Measurements from ENCODE around the gene CACNG3. TPM values are rescaled to one million over a fixed set of nuclear protein-coding genes. Genes with fewer than 3 reads are reported as not detected.

CACNG3 gene
- total RNA-seq, 3 donors from 2014 or later, result not detected

GRCh38 chr16:24352746-24353145, 96.6 kb downstream of the CACNG3 start:
- intact Hi-C loops (cut with DNase I; ENCODE audit: low total_unique reads), result no loop called here
- no peak for DNase-seq (ENCODE audit: low spot score in 2 of 2)
- no peaks in the 10 kb centered on the region for H3K27me3 ChIP-seq
- H3K4me1 ChIP-seq, result no peaks in the 10 kb centered on the region
- H3K4me3 ChIP-seq, result no peak overlapping the region
- peaks cover 0 to 10% of the 10 kb centered on the region in 2 donors for H3K9me3 ChIP-seq
- no peaks in the 10 kb centered on the region for H3K36me3 ChIP-seq
- no peak for TF ChIP-seq POLR2AphosphoS5 (IDR thresholded peaks at IDR 0.05)
- TF ChIP-seq CTCF (IDR thresholded peaks at IDR 0.05), result no peak
- TF ChIP-seq POLR2A (IDR thresholded peaks at IDR 0.05), result no peak
- no peak overlapping the region for H3K27ac ChIP-seq

GRCh38 chr16:24353622-24354021, 97.5 kb downstream of the CACNG3 start:
- Histone ChIP-seq H3K27ac (no peak overlapping the region), H3K36me3 (no peaks in the 10 kb centered on the region), H3K27me3 (no peaks in the 10 kb centered on the region), H3K4me3 (no peak overlapping the region), H3K9me3 (peaks cover 0 to 10% of the 10 kb centered on the region in 2 donors), H3K4me1 (no peaks in the 10 kb centered on the region)
- no peak for TF ChIP-seq CTCF (IDR thresholded peaks at IDR 0.05)
- no peak for TF ChIP-seq POLR2AphosphoS5 (IDR thresholded peaks at IDR 0.05)
- TF ChIP-seq POLR2A (IDR thresholded peaks at IDR 0.05), result no peak
- intact Hi-C loops (cut with DNase I; ENCODE audit: low total_unique reads), result no loop called here
- no peak for DNase-seq (ENCODE audit: low spot score in 2 of 2)

- no peaks in the 10 kb centered on the region for H3K4me1 ChIP-seq
- intact Hi-C loops (cut with DNase I; ENCODE audit: low total_unique reads), result no loop called here
- TF ChIP-seq POLR2A (IDR thresholded peaks at IDR 0.05) (no peak), POLR2AphosphoS5 (IDR thresholded peaks at IDR 0.05) (no peak), CTCF (IDR thresholded peaks at IDR 0.05) (no peak)
Measured at GRCh38 chr16:24357511-24357910, 101.4 kb downstream of the CACNG3 start.

GRCh38 chr16:24358117-24358516, 102.0 kb downstream of the CACNG3 start:
- TF ChIP-seq CTCF (IDR thresholded peaks at IDR 0.05), result no peak
- TF ChIP-seq POLR2AphosphoS5 (IDR thresholded peaks at IDR 0.05), result no peak
- no peak for TF ChIP-seq POLR2A (IDR thresholded peaks at IDR 0.05)
- Histone ChIP-seq H3K9me3 (peaks cover 0 to 6% of the 10 kb centered on the region in 2 donors), H3K4me1 (no peaks in the 10 kb centered on the region), H3K27ac (no peak overlapping the region), H3K27me3 (peaks cover 0 to 8% of the 10 kb centered on the region in 2 donors), H3K36me3 (no peaks in the 10 kb centered on the region), H3K4me3 (no peak overlapping the region)
- no peak for DNase-seq (ENCODE audit: low spot score in 2 of 2)
- intact Hi-C loops (cut with DNase I; ENCODE audit: low total_unique reads), result no loop called here

More at GRCh38 chr16:24357511-24357910, 101.4 kb downstream of the CACNG3 start:
- peaks cover 0 to 10% of the 10 kb centered on the region in 2 donors for H3K9me3 ChIP-seq
- peaks cover 0 to 8% of the 10 kb centered on the region in 2 donors for H3K27me3 ChIP-seq
- no peaks in the 10 kb centered on the region for H3K36me3 ChIP-seq
- no peak for DNase-seq (ENCODE audit: low spot score in 2 of 2)
- H3K27ac ChIP-seq, result no peak overlapping the region
- H3K4me3 ChIP-seq, result no peak overlapping the region

GRCh38 chr16:24359490-24359889, 103.4 kb downstream of the CACNG3 start:
- Histone ChIP-seq H3K36me3 (no peaks in the 10 kb centered on the region), H3K27me3 (peaks cover 0 to 8% of the 10 kb centered on the region in 2 donors), H3K9me3 (peaks cover 0 to 4% of the 10 kb centered on the region in 2 donors), H3K4me1 (no peaks in the 10 kb centered on the region), H3K27ac (no peak overlapping the region), H3K4me3 (no peak overlapping the region)
- intact Hi-C loops (cut with DNase I; ENCODE audit: low total_unique reads), result no loop called here
- no peak for DNase-seq (ENCODE audit: low spot score in 2 of 2)
- TF ChIP-seq POLR2AphosphoS5 (IDR thresholded peaks at IDR 0.05), result no peak
- no peak for TF ChIP-seq CTCF (IDR thresholded peaks at IDR 0.05)
- TF ChIP-seq POLR2A (IDR thresholded peaks at IDR 0.05), result no peak
